ENCODE data around the gene CEP19.

Gene CEP19

DNA sequence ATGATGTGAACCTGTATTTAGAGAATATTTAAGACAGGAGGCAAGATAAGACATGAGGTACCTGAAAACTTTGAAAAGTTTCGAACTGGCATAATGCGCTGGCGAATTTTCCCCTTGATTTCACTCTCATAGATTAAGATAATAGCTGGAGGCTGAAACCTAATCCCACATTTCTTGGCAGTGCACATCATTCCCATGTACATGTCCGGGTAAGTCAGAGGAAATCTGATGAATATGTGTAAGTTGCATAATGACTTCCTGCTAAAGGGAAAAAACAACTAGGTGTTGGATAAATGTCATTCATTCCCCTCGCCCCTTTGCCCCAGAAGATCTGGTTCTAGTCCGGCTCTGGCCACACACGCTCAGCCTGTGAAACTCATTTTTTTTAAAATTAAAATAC is 3.6 kb downstream of the CEP19 start:
- no peak for DNase-seq

DNA sequence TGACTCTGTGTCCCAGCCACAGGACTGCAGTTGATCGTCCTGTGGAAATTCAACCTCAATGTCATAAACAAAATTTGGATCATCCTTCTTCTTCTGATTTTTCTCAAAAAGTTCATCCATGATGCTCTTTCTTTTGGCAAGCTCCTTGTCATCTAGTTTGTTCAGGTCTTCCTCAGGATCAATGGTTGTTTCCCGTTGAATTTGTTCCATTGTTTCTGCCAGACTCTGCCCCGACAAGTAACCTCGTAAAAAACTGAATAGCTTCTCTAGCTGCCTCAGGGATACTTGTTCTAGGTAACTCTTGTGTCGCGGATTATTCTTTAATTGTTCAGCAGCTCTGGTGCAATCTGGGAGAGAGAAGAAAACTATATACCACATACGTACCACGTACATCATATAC is 4.5 kb downstream of the CEP19 start:
- DNase-seq = no peak

- DNase-seq = no peak
Measured at GRCh38 chr3:196706731-196707130, 5.3 kb downstream of the CEP19 start.

DNA sequence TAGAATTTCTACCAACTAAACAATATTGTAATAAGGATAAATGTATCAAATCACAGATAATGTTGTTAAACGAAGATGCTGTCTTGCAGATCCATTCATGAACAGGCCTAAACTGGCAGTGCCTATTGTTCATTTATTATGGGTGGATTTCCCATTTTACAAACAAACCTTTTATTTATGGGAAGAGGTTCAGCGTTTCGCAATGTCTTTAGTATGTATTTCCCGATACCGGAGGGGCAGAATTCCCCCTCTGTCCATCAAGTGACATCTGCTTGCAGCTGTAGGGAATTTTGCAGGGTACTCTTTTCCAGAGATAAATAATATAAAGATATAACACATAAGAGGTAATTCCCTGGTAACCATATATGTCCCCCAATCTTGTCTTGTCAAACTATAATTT is 5.7 kb downstream of the CEP19 start:
- no peak for DNase-seq

DNA sequence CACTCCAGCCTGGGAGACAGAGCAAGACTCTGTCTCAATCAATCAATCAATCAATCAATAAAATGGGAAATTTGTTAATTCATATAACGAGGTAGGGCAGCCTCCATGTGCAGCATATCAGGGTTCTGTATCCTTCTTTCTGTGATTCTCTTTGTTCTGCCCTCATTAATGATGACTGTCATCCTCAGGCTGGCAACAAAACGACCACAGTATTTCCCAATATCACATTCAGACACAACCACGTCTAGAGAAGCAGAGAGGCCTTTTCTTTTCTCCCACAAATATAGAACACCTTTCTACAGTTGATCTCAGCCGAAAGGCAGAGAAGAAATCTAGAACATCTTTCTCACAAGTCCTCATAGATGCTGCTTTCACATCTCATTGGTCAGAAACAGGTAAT is 11.2 kb downstream of the CEP19 start:
- DNase-seq = no peak

- DNase-seq = no peak
Measured at GRCh38 chr3:196699749-196700148, 12.3 kb downstream of the CEP19 start.

- DNase-seq = no peak
Measured at GRCh38 chr3:196697270-196697669, 14.8 kb downstream of the CEP19 start.

DNA sequence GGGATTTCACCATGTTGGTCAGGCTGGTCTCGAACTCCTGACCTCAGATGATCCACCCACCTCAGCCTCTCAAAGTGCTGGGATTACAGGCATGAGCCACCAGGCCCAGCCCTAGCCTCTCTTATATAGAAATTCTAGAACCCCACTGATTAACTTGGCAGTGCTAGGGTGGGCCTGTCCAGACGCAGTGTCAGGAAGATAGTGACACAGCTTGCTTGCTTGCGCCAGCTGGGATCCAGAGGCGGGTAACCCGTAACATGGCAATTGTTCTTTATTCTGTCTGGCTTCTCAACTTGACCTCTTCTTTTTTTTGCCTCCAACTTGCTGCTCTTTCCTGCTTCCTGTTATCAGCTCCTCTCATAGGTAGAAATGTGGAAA is 16.2 kb downstream of the CEP19 start:
- DNase-seq = no peak

- DNase-seq = no peak
Measured at GRCh38 chr3:196694941-196695848, 16.9 kb downstream of the CEP19 start.

GRCh38 chr3:196694202-196694638 is 17.8 kb downstream of the CEP19 start:
- DNase-seq = no peak

DNA sequence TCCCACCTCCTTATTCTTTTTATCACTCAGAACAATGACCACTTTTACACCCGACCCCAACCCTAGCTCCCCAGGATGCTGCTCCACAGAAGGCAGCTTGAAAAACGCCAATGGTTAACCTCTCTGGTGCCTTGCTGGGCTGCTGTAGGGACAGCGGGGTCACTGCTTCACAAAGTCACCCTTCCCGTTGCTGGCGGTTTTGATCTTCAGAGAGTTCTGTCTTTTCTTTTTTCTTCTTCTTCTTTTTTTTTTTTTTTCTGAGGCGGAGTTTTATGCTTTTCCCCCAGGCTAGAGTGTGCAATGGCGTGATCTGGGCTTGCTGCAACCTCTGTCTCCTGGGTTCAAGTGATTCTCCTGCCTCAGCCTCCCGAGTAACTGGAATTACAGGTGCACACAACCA is 20.7 kb downstream of the CEP19 start:
- DNase-seq = no peak

DNA sequence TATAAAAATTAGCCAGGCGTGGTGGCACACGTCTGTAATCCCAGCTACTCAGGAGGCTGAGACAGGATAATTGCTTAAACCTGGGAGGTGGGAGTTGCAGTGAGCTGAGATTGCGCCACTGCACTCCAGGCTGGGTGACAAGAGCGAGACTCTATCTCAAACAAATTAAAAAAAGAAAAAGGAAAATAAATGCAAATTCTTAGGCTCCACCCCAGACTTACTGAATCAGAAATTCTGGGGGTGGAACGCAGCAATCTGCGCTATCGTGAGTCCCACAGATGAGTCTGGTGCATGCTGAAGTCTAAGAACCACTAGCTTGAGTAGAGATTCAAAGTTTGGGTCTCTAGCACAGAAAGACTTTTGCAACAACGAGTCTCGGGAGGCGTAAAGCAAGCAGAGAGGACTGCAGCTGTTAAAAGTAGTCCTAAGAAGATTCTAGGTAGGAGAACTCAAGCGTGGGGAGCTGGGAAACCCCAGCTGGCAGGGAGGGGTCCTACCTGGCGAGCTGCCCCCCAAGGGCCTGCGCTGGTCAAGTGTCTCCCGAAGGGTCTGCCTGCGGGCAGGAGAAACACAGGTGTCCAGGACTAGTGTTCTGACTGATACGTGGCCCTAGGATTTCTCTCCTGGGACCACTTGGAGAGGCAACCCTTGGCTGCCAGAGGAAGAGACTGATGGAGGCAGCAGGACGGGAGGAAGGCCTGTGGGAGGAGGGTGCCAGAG is 21.9 kb downstream of the CEP19 start:
- DNase-seq = no peak

- peak in 2 of 14 donors; percentile 2 to 32 for DNase-seq
Measured at GRCh38 chr3:196688349-196688748, 23.7 kb downstream of the CEP19 start.

DNA sequence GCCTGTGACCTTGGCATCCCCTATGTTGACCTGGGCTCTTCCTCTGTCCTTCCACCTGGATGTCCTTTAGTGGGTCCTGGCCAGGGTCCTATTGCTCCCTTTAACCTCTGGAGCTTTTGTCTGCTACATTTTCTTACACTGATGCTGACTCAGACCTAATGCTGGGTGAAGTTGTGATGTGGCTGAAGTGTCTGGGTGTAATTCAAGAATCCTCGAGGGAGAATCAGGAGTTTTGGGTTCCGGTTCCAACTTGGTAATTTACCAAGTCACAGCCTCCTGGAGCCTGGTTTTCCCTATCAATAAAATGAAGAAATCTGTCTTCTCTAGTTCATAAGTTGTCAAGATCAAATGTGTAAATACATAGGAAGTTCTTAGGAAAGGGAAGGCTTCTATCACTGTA is 25.6 kb downstream of the CEP19 start:
- no peak for DNase-seq

- peak in 11 of 14 donors; percentile 2 to 59 (median 37) for DNase-seq
Measured at GRCh38 chr3:196684548-196685407, 27.3 kb downstream of the CEP19 start.

DNA sequence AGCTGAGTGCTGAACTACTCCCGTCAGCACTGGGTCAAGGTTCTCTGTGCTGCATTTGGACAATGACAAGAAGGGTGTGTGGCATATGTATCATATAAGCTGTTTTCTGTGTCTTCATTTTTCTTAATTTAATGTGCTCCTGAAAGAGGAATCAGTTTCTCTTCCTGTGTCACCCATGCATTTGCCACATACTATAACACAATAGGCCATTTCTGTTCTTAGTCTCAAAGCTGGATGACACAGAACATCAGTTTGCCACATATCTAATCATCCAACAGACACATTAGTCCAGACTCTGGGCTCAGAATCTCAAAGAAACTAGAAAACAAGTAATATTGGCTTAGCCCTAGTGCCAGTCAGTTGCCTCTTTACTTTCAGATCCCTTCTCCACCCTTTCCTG is 34.1 kb downstream of the CEP19 start:
- no peak for DNase-seq

DNA sequence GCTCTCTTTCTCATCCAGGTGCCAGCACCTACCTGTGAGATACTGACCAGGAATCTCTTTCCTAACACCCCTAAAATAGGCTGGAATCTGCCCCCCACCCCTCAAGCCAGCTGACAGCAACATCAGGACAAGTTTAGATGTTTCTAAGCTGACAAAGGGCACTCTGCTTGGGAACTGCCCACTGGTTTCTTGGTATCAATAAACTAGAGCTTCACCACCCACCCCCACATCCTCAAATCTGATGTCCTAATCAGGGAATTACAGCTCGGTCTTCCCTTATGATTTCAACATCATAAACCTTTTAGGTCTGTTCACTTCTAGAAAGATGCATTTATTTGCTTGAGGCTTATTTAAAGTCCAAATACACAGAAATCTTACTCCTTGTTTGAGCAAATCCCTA is 34.7 kb downstream of the CEP19 start:
- no peak for DNase-seq

GRCh38 chr3:196673632-196674031 is 38.4 kb downstream of the CEP19 start:
- DNase-seq = no peak

DNA sequence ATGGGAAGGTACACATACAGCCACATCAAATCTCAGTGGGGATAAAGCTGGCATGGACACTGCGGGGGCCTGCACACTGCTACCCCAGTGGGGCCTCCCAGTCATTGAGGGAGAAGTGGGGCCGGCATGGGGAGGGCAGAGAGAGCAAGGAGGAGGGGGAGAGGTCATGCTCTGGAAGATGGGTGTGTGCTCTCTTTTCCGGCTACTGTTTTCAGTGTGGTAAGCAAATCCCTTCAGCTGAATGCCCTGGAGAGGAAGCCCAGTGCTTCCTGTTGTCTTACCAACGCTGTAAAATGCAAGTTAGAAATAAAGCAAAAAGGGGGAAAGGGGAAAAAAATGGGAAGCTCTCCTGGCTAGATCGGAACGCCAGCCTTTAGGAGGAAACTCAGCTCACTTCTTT is 41.7 kb downstream of the CEP19 start:
- no peak for DNase-seq

GRCh38 chr3:196667056-196667825 is 44.8 kb downstream of the CEP19 start:
- DNase-seq = no peak

- DNase-seq = peak in 10 of 14 donors; percentile 9 to 94 (median 22)
Measured at GRCh38 chr3:196666001-196666867, 45.8 kb downstream of the CEP19 start.

All from C1 segment of cervical spinal cord (tissue), 14 donors.